Measurements from ENCODE around the gene CCDC63.

DNA sequence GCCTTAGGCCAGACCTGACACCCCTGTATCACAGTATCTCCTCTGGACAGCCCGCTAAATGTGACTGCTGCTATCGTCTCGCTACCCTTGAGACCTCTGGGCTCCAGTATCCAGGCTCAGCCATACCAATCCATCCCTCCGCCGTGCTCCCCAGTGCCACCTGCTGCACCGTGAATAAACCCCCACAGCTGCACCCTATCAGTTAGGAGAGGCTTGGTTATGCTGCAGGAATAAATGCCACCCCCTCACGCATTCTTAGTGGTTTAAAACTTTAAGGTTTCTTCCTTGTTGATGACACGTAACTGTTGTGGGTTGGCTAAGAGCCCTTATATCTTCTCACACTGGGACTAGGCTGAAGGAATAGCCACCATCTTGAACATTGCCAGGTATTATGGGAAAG, 12.1 kb downstream of the CCDC63 start:
- TF ChIP-seq ZNF24 (IDR thresholded peaks at IDR 0.05) (no peak), NCOR1 (IDR thresholded peaks at IDR 0.05) (no peak)

Data from K562 (cell line).